Spleen (tissue), 7 donors: Measurements from ENCODE around the gene IFNA6.

Experiments used
- POLR2A ChIP-seq, 3 donors: fragments of 450-650 bp; IDR thresholded peaks; one replicate each; pipeline ENCODE4 v1.5.1; 2017; ENCODE audit warnings: antibody characterized with exemption in 3 of 3, mild to moderate bottlenecking in 1 of 3
- TF ChIP-seq, protein P1 (sequence below), 11 experiments: fragments of 200-600 bp in 7 of 11; fragments of 450-650 bp in 4 of 11; sonication (generic) in 4 of 11; IDR thresholded peaks in 8 of 11; conservative IDR thresholded peaks in 3 of 11; 1 replicate in 7 of 11; 2 replicates in 4 of 11; pipeline versions ENCODE4 v1.4.0 to v1.8.0; 2016 to 2021; ENCODE audit warnings: antibody characterized with exemption in 11 of 11, inconsistent platforms in 4 of 11, mild to moderate bottlenecking in 1 of 11
- donor health status: DM: no; HTN: no; CAD: no; lungs with moderate emphysema.
- donor health status: DM: no; HTN: no; CAD: no.
- donor health status: DM: no; HTN: no; CAD: no.

DNA sequence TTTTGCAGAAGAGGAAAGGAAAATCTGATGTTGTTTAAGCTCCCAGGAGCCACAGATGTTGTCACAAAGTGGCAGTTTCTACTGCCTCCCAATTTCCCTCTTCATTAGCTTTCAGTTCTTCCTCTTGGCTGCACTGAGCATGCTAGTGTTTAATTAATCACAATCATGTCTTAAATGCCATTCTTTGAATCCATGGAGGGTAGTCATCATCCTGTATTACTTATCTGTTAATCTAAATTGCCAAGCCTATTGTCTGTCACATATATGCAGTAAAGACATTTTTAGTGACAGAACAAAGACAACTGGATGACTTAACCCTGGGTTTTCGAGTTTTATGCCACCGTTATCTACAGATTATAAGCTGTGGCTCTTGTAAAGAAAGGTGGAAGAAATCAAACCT, 30.2 kb downstream of the IFNA6 start:
- TF ChIP-seq, protein P1, sequence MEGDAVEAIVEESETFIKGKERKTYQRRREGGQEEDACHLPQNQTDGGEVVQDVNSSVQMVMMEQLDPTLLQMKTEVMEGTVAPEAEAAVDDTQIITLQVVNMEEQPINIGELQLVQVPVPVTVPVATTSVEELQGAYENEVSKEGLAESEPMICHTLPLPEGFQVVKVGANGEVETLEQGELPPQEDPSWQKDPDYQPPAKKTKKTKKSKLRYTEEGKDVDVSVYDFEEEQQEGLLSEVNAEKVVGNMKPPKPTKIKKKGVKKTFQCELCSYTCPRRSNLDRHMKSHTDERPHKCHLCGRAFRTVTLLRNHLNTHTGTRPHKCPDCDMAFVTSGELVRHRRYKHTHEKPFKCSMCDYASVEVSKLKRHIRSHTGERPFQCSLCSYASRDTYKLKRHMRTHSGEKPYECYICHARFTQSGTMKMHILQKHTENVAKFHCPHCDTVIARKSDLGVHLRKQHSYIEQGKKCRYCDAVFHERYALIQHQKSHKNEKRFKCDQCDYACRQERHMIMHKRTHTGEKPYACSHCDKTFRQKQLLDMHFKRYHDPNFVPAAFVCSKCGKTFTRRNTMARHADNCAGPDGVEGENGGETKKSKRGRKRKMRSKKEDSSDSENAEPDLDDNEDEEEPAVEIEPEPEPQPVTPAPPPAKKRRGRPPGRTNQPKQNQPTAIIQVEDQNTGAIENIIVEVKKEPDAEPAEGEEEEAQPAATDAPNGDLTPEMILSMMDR (IDR thresholded peaks at IDR 0.05 in 8 of 11, conservative IDR thresholded peaks at IDR 0.05 in 3 of 11): no peak
- no peak for TF ChIP-seq POLR2A (IDR thresholded peaks at IDR 0.05)
